ENCODE data around the gene ZNF536. TPM values are rescaled to one million over a fixed set of nuclear protein-coding genes. Genes with fewer than 3 reads are reported as not detected.

The ZNF536 gene
- total RNA-seq, 5 donors from 2014 or later (not counting 1 experiment from before 2014, with no cell fraction given) = 0.03 to 0.40 (median 0.07) TPM; not detected in 1

- Histone ChIP-seq H3K27me3 (replicated peaks in 1 of 2; ENCODE audit: control insufficient read depth in 2 of 2, extremely low read depth in 1 of 2, insufficient read depth in 2 of 2, low read length in 1 of 2) (peaks cover 0 to 2% of the 10 kb centered on the region in 2 experiments), H3K36me3 (ENCODE audit: control insufficient read depth in 2 of 2, extremely low read depth in 1 of 2, insufficient read depth in 1 of 2, low read length in 1 of 2) (no peaks in the 10 kb centered on the region), H3K9me3 (no peaks in the 10 kb centered on the region), H3K4me1 (ENCODE audit: control insufficient read depth in 1 of 2, extremely low read depth in 1 of 2, insufficient read depth in 2 of 2, low read length in 2 of 2) (no peaks in the 10 kb centered on the region), H3K27ac (ENCODE audit: low read length) (no peak overlapping the region), H3K4me3 (ENCODE audit: control insufficient read depth in 1 of 2, extremely low read depth in 1 of 2, low read length in 1 of 2) (no peak overlapping the region)
- Mint-ChIP-seq H3K27ac (no peak overlapping the region), H3K36me3 (no peaks in the 10 kb centered on the region), H3K27me3 (peaks cover 9 to 17% of the 10 kb centered on the region in 2 donors), H3K4me3 (no peak overlapping the region), H3K4me1 (no peaks in the 10 kb centered on the region), H3K9me3 (no peaks in the 10 kb centered on the region)
- ChIA-PET CTCF (no interaction called here), POLR2A (no interaction called here)
- no peak for ATAC-seq (replicated peaks in 1 of 4)
- 78% methylated on average over 4 of the region's 5 CpGs for WGBS (ENCODE audit: insufficient coverage)
- no peak for DNase-seq
Observed at GRCh38 chr19:30385666-30386065, 13.5 kb downstream of the ZNF536 start.

- H3K36me3 Mint-ChIP-seq = no peaks in the 10 kb centered on the region
- Histone ChIP-seq H3K27ac (ENCODE audit: low read length) (no peak overlapping the region), H3K27me3 (replicated peaks in 1 of 2; ENCODE audit: control insufficient read depth in 2 of 2, extremely low read depth in 1 of 2, insufficient read depth in 2 of 2, low read length in 1 of 2) (peaks cover 0 to 2% of the 10 kb centered on the region in 2 experiments), H3K36me3 (ENCODE audit: control insufficient read depth in 2 of 2, extremely low read depth in 1 of 2, insufficient read depth in 1 of 2, low read length in 1 of 2) (no peaks in the 10 kb centered on the region), H3K9me3 (no peaks in the 10 kb centered on the region), H3K4me1 (ENCODE audit: control insufficient read depth in 1 of 2, extremely low read depth in 1 of 2, insufficient read depth in 2 of 2, low read length in 2 of 2) (no peaks in the 10 kb centered on the region), H3K4me3 (ENCODE audit: control insufficient read depth in 1 of 2, extremely low read depth in 1 of 2, low read length in 1 of 2) (no peak overlapping the region)
- 61% methylated on average over 8 of the region's 13 CpGs for WGBS (ENCODE audit: insufficient coverage)
- no peaks in the 10 kb centered on the region for H3K9me3 Mint-ChIP-seq
- CTCF ChIA-PET = no interaction called here
- peaks cover 9 to 14% of the 10 kb centered on the region in 2 donors for H3K27me3 Mint-ChIP-seq
- no peak overlapping the region for H3K4me3 Mint-ChIP-seq
- DNase-seq (no peak), ATAC-seq (replicated peaks in 1 of 4) (no peak)
- H3K27ac Mint-ChIP-seq = no peak overlapping the region
- H3K4me1 Mint-ChIP-seq = no peaks in the 10 kb centered on the region
- POLR2A ChIA-PET = no interaction called here
Observed at GRCh38 chr19:30386551-30387143, 14.5 kb downstream of the ZNF536 start.

- no peaks in the 10 kb centered on the region for H3K36me3 ChIP-seq (ENCODE audit: control insufficient read depth in 2 of 2, extremely low read depth in 1 of 2, insufficient read depth in 1 of 2, low read length in 1 of 2)
- no peak overlapping the region for H3K4me3 Mint-ChIP-seq
- no peak overlapping the region for H3K4me3 ChIP-seq (ENCODE audit: control insufficient read depth in 1 of 2, extremely low read depth in 1 of 2, low read length in 1 of 2)
- H3K9me3 Mint-ChIP-seq = no peaks in the 10 kb centered on the region
- H3K27ac ChIP-seq (ENCODE audit: low read length) = no peak overlapping the region
- no peaks in the 10 kb centered on the region for H3K4me1 ChIP-seq (ENCODE audit: control insufficient read depth in 1 of 2, extremely low read depth in 1 of 2, insufficient read depth in 2 of 2, low read length in 2 of 2)
- H3K9me3 ChIP-seq = no peaks in the 10 kb centered on the region
- ChIA-PET CTCF (no interaction called here), POLR2A (no interaction called here)
- H3K27me3 Mint-ChIP-seq = peaks cover 9 to 20% of the 10 kb centered on the region in 2 donors
- H3K36me3 Mint-ChIP-seq = no peaks in the 10 kb centered on the region
- H3K27ac Mint-ChIP-seq = no peak overlapping the region
- ATAC-seq (replicated peaks in 1 of 4) (no peak), DNase-seq (no peak)
- H3K4me1 Mint-ChIP-seq = no peaks in the 10 kb centered on the region
- H3K27me3 ChIP-seq (replicated peaks in 1 of 2; ENCODE audit: control insufficient read depth in 2 of 2, extremely low read depth in 1 of 2, insufficient read depth in 2 of 2, low read length in 1 of 2) = peaks cover 0 to 5% of the 10 kb centered on the region in 2 experiments
- 67% methylated on average over 11 of the region's 12 CpGs for WGBS (ENCODE audit: insufficient coverage)
Observed at GRCh38 chr19:30387311-30388115, 15.3 kb downstream of the ZNF536 start.

DNA sequence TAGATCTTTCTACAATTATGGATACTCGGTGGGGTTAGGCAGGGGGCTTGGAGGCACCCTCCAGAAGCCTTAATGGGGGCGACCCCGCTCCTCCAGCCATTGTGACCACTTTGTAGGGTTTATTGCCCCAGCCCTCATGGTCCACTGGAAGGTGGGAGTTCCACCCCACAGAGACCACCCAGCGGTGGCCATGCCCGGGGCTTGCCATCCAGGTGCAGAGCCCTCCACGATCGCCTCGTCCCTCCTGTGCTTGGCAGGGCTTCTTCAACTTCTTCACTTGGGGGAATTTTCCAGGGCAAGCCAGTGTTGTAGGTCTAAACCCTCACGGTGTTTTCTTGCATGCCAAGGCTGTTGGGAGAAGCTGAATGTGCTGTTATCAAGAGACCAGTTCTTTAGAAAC is 16.1 kb downstream of the ZNF536 start:
- Mint-ChIP-seq H3K4me3 (no peak overlapping the region), H3K36me3 (no peaks in the 10 kb centered on the region), H3K9me3 (no peaks in the 10 kb centered on the region), H3K4me1 (no peaks in the 10 kb centered on the region), H3K27ac (no peak overlapping the region), H3K27me3 (peaks cover 9 to 26% of the 10 kb centered on the region in 2 donors)
- H3K4me1 ChIP-seq (ENCODE audit: control insufficient read depth in 1 of 2, extremely low read depth in 1 of 2, insufficient read depth in 2 of 2, low read length in 2 of 2) = no peaks in the 10 kb centered on the region
- H3K4me3 ChIP-seq (ENCODE audit: control insufficient read depth in 1 of 2, extremely low read depth in 1 of 2, low read length in 1 of 2) = no peak overlapping the region
- ChIA-PET CTCF (no interaction called here), POLR2A (no interaction called here)
- DNase-seq (no peak), ATAC-seq (replicated peaks in 1 of 4) (no peak)
- H3K9me3 ChIP-seq = no peaks in the 10 kb centered on the region
- no peak overlapping the region for H3K27ac ChIP-seq (ENCODE audit: low read length)
- peaks cover 2 to 5% of the 10 kb centered on the region in 2 experiments for H3K27me3 ChIP-seq (replicated peaks in 1 of 2; ENCODE audit: control insufficient read depth in 2 of 2, extremely low read depth in 1 of 2, insufficient read depth in 2 of 2, low read length in 1 of 2)
- WGBS (ENCODE audit: insufficient coverage) = 56% methylated on average over 1 of the region's 9 CpGs
- no peaks in the 10 kb centered on the region for H3K36me3 ChIP-seq (ENCODE audit: control insufficient read depth in 2 of 2, extremely low read depth in 1 of 2, insufficient read depth in 1 of 2, low read length in 1 of 2)

- Histone ChIP-seq H3K36me3 (ENCODE audit: control insufficient read depth in 2 of 2, extremely low read depth in 1 of 2, insufficient read depth in 1 of 2, low read length in 1 of 2) (no peaks in the 10 kb centered on the region), H3K27me3 (replicated peaks in 1 of 2; ENCODE audit: control insufficient read depth in 2 of 2, extremely low read depth in 1 of 2, insufficient read depth in 2 of 2, low read length in 1 of 2) (peaks cover 2 to 5% of the 10 kb centered on the region in 2 experiments), H3K4me3 (ENCODE audit: control insufficient read depth in 1 of 2, extremely low read depth in 1 of 2, low read length in 1 of 2) (no peak overlapping the region), H3K9me3 (no peaks in the 10 kb centered on the region), H3K27ac (ENCODE audit: low read length) (no peak overlapping the region), H3K4me1 (ENCODE audit: control insufficient read depth in 1 of 2, extremely low read depth in 1 of 2, insufficient read depth in 2 of 2, low read length in 2 of 2) (no peaks in the 10 kb centered on the region)
- H3K4me1 Mint-ChIP-seq = no peaks in the 10 kb centered on the region
- H3K27ac Mint-ChIP-seq = no peak overlapping the region
- ATAC-seq (replicated peaks in 1 of 4) (no peak), DNase-seq (no peak)
- ChIA-PET POLR2A (no interaction called here), CTCF (no interaction called here)
- H3K36me3 Mint-ChIP-seq = no peaks in the 10 kb centered on the region
- H3K4me3 Mint-ChIP-seq = no peak overlapping the region
- peaks cover 9 to 31% of the 10 kb centered on the region in 2 donors for H3K27me3 Mint-ChIP-seq
- no peaks in the 10 kb centered on the region for H3K9me3 Mint-ChIP-seq
- 100% methylated on average over 3 of the region's 5 CpGs for WGBS (ENCODE audit: insufficient coverage)
Observed at GRCh38 chr19:30388819-30389218, 16.6 kb downstream of the ZNF536 start.

DNA sequence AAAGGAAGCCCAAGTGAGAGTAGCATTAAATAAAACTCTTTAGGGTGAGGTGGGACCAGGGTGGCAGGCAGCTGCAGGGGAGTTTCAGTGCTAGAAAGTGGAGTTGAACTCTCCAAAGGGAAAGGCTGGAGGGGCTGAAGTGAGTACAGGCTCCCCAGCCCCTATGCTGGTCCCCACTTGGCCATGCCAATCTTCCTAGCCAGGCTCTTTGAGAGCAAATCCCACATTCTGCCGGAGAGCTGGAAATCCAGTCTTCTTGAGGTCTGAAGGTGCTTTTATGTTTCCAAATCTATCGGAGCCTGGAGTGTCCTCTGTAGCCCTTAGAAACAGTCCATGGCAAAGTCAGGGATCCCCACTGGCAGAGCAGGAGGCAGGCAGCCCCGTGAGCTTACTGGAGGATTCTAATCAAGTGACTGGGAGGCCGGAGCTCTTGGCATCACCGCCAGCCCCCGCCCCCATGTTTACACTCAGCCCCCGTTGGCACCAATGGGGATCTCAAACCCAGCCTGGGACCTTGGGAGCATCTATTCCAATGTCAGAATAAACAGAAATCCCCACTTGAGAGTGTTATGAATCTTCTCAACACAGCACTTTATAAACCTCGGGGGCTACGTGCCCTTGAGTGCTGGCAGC is 18.3 kb downstream of the ZNF536 start:
- ChIA-PET POLR2A (no interaction called here), CTCF (no interaction called here)
- Mint-ChIP-seq H3K27me3 (peaks cover 7 to 35% of the 10 kb centered on the region in 2 donors), H3K4me3 (no peak overlapping the region), H3K27ac (no peak overlapping the region), H3K9me3 (peaks cover 0 to 4% (median 0%) of the 10 kb centered on the region in 3 donors), H3K4me1 (no peaks in the 10 kb centered on the region), H3K36me3 (no peaks in the 10 kb centered on the region)
- H3K27me3 ChIP-seq (replicated peaks in 1 of 2; ENCODE audit: control insufficient read depth in 2 of 2, extremely low read depth in 1 of 2, insufficient read depth in 2 of 2, low read length in 1 of 2) = peaks cover 2 to 5% of the 10 kb centered on the region in 2 experiments
- 87% methylated on average over 7 of the region's 9 CpGs for WGBS (ENCODE audit: insufficient coverage)
- DNase-seq = no peak
- H3K4me1 ChIP-seq (ENCODE audit: control insufficient read depth in 1 of 2, extremely low read depth in 1 of 2, insufficient read depth in 2 of 2, low read length in 2 of 2) = no peaks in the 10 kb centered on the region
- no peak for ATAC-seq (replicated peaks in 1 of 4)
- no peaks in the 10 kb centered on the region for H3K36me3 ChIP-seq (ENCODE audit: control insufficient read depth in 2 of 2, extremely low read depth in 1 of 2, insufficient read depth in 1 of 2, low read length in 1 of 2)
- no peak overlapping the region for H3K4me3 ChIP-seq (ENCODE audit: control insufficient read depth in 1 of 2, extremely low read depth in 1 of 2, low read length in 1 of 2)
- no peaks in the 10 kb centered on the region for H3K9me3 ChIP-seq
- H3K27ac ChIP-seq (ENCODE audit: low read length) = no peak overlapping the region

Measured in T-cell (primary cell).